OCI-LY7 (cell line): ENCODE results near the gene HOXA3.

Source experiments
- EZH2phosphoT487 ChIP-seq: fragments of 200-600 bp; sonication (generic); IDR thresholded peaks from 2 replicates; pipeline ENCODE4 v1.6.1; 2018; ENCODE audit warnings: low read depth, borderline replicate concordance, mild to moderate bottlenecking, mixed run types, antibody characterized with exemption, low read length, moderate library complexity, mixed read lengths
- TF ChIP-seq, protein P1 (sequence below): fragments of 200-600 bp; sonication (generic); conservative IDR thresholded peaks from 2 replicates; pipeline ENCODE4 v1.5.1; 2014; ENCODE audit warnings: mild to moderate bottlenecking, antibody characterized with exemption, low read length, moderate library complexity, mixed read lengths

DNA sequence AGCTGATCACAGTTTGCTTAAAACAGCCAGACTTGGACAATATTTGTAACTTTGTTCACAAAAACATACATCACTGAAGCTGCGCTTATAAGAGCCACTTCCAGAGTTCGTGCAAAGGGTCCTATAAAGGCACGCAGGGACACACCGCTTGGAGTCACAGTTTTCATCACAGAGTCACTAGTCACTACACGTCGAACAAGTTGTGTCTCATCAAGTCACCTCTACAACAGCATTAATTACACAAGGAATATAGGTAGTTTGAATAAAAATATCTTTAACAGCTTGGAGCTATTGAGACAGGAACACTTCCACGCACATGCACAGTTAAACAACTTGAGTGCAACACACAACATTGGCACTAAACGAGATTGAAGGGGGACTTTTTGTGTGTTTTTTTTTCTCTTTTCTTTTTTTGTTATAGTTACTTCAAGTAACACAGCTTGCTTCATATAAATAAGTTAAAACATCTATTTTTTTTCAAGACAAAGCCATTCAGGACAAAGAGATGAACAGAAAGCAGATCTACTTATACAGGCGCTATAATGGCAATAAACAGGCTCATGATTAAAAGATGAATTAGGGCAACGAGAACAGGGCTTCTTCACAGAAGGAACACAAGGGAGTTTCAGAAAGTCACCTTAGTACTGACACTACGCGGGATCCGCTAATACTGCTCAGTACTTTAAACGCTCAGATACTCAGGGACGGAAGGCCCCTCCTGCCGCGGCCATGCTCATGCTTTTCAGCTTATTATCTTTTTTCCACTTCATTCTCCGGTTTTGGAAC, 11.1 kb downstream of the HOXA3 start:
- TF ChIP-seq, protein P1, sequence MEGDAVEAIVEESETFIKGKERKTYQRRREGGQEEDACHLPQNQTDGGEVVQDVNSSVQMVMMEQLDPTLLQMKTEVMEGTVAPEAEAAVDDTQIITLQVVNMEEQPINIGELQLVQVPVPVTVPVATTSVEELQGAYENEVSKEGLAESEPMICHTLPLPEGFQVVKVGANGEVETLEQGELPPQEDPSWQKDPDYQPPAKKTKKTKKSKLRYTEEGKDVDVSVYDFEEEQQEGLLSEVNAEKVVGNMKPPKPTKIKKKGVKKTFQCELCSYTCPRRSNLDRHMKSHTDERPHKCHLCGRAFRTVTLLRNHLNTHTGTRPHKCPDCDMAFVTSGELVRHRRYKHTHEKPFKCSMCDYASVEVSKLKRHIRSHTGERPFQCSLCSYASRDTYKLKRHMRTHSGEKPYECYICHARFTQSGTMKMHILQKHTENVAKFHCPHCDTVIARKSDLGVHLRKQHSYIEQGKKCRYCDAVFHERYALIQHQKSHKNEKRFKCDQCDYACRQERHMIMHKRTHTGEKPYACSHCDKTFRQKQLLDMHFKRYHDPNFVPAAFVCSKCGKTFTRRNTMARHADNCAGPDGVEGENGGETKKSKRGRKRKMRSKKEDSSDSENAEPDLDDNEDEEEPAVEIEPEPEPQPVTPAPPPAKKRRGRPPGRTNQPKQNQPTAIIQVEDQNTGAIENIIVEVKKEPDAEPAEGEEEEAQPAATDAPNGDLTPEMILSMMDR, result no peak
- TF ChIP-seq EZH2phosphoT487, result no peak
